ENCODE results near the gene AK4.
"Not testable (repeated sequence)": the region's sequence is repeated elsewhere in the genome, so short reads cannot be mapped to it uniquely, and the experiment has no call there.

Gene AK4

GRCh38 chr1:65129104-65129503 lies 18.9 kb upstream of the AK4 start:
- not testable (repeated sequence) for H3K4me3 ChIP-seq (ENCODE audit: insufficient read depth, low read depth, low read length, poor library complexity, severe bottlenecking); H3K27me3 ChIP-seq (replicated peaks; ENCODE audit: control insufficient read depth, insufficient read depth, low read length, poor library complexity, severe bottlenecking); H3K36me3 ChIP-seq (ENCODE audit: control insufficient read depth, insufficient read depth, low read length); H3K4me1 ChIP-seq (ENCODE audit: control insufficient read depth, insufficient read depth, low read length, poor library complexity, severe bottlenecking); H3K27ac ChIP-seq (ENCODE audit: insufficient read depth, low read length, poor library complexity, severe bottlenecking); H3K9me3 ChIP-seq (ENCODE audit: control insufficient read depth, low read length); DNase-seq

DNA sequence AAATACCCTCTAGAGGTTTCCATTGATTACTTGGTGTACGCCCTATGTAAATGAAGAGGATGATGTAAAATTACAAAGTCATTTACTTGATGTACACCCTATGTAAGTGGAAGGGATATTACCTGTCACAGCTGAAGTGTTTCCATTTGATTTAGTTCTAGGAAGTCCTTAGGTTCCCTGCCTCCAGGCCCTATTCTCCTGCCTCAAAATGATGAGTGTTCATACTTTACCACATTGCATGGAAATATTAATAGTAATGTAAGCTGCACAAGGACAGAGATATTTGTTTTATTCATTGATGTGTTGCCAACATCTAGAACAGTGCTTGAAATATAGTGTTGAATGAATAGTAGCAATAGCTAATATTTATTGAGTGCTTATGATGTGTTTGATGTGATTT lies 9.5 kb upstream of the AK4 start:
- no peak overlapping the region for H3K27ac ChIP-seq (ENCODE audit: insufficient read depth, low read length, poor library complexity, severe bottlenecking)
- no peaks in the 10 kb centered on the region for H3K9me3 ChIP-seq (ENCODE audit: control insufficient read depth, low read length)
- no peaks in the 10 kb centered on the region for H3K4me1 ChIP-seq (ENCODE audit: control insufficient read depth, insufficient read depth, low read length, poor library complexity, severe bottlenecking)
- no peaks in the 10 kb centered on the region for H3K36me3 ChIP-seq (ENCODE audit: control insufficient read depth, insufficient read depth, low read length)
- H3K4me3 ChIP-seq (ENCODE audit: insufficient read depth, low read depth, low read length, poor library complexity, severe bottlenecking), result no peak overlapping the region
- DNase-seq, result no peak
- H3K27me3 ChIP-seq (replicated peaks; ENCODE audit: control insufficient read depth, insufficient read depth, low read length, poor library complexity, severe bottlenecking), result no peaks in the 10 kb centered on the region

GRCh38 chr1:65139793-65140192 lies 8.2 kb upstream of the AK4 start:
- H3K9me3 ChIP-seq (ENCODE audit: control insufficient read depth, low read length); H3K4me3 ChIP-seq (ENCODE audit: insufficient read depth, low read depth, low read length, poor library complexity, severe bottlenecking); H3K27me3 ChIP-seq (replicated peaks; ENCODE audit: control insufficient read depth, insufficient read depth, low read length, poor library complexity, severe bottlenecking); H3K27ac ChIP-seq (ENCODE audit: insufficient read depth, low read length, poor library complexity, severe bottlenecking); DNase-seq; H3K4me1 ChIP-seq (ENCODE audit: control insufficient read depth, insufficient read depth, low read length, poor library complexity, severe bottlenecking); H3K36me3 ChIP-seq (ENCODE audit: control insufficient read depth, insufficient read depth, low read length): not testable (repeated sequence)

DNA sequence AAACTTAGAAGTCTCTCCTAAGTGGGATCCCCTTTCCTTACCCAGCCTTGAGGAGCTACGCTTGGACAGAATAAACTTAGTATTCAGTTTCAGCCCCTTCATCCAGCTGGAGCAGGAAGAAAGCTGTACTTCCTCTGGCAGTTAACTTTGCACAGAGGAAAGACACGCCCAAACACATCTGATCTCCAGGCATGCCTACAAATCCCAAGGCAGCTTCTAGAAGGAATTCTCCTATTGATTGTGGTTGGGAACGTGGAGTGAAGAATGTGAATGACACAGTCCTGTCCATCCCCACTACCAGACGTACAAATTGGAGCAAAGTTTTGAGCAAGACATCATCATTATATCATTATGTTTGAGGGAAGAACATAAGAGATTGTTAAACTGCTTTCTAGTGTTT lies 6.6 kb upstream of the AK4 start:
- Histone ChIP-seq H3K27ac (ENCODE audit: insufficient read depth, low read length, poor library complexity, severe bottlenecking) (no peak overlapping the region), H3K36me3 (ENCODE audit: control insufficient read depth, insufficient read depth, low read length) (no peaks in the 10 kb centered on the region), H3K4me3 (ENCODE audit: insufficient read depth, low read depth, low read length, poor library complexity, severe bottlenecking) (no peak overlapping the region), H3K27me3 (replicated peaks; ENCODE audit: control insufficient read depth, insufficient read depth, low read length, poor library complexity, severe bottlenecking) (no peaks in the 10 kb centered on the region), H3K4me1 (ENCODE audit: control insufficient read depth, insufficient read depth, low read length, poor library complexity, severe bottlenecking) (no peaks in the 10 kb centered on the region), H3K9me3 (ENCODE audit: control insufficient read depth, low read length) (no peaks in the 10 kb centered on the region)
- no peak for DNase-seq

DNA sequence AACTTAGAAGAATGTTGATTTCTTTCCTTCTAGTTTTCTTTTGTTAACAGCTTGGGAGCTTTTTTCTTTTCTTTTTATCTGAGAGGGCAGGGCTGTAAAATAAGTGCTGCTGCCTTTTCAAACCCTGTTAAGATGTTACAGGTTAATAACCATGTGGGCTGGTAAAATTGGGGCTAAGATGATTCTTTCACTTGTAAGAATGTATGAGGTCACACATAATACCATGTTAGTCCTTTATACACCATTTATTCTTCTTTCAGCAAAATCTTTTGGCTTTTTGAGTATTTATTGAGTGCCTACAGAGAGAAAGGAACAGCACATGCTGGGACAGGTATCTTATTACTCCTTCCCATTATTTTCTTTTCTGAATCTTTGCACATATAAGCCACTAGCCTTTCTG lies 6.1 kb upstream of the AK4 start:
- Histone ChIP-seq H3K27me3 (replicated peaks; ENCODE audit: control insufficient read depth, insufficient read depth, low read length, poor library complexity, severe bottlenecking) (no peaks in the 10 kb centered on the region), H3K36me3 (ENCODE audit: control insufficient read depth, insufficient read depth, low read length) (no peaks in the 10 kb centered on the region), H3K27ac (ENCODE audit: insufficient read depth, low read length, poor library complexity, severe bottlenecking) (no peak overlapping the region), H3K4me3 (ENCODE audit: insufficient read depth, low read depth, low read length, poor library complexity, severe bottlenecking) (no peak overlapping the region), H3K4me1 (ENCODE audit: control insufficient read depth, insufficient read depth, low read length, poor library complexity, severe bottlenecking) (no peaks in the 10 kb centered on the region), H3K9me3 (ENCODE audit: control insufficient read depth, low read length) (no peaks in the 10 kb centered on the region)
- no peak for DNase-seq

GRCh38 chr1:65143112-65143658 lies 4.8 kb upstream of the AK4 start:
- DNase-seq; H3K27ac ChIP-seq (ENCODE audit: insufficient read depth, low read length, poor library complexity, severe bottlenecking); H3K9me3 ChIP-seq (ENCODE audit: control insufficient read depth, low read length); H3K27me3 ChIP-seq (replicated peaks; ENCODE audit: control insufficient read depth, insufficient read depth, low read length, poor library complexity, severe bottlenecking); H3K36me3 ChIP-seq (ENCODE audit: control insufficient read depth, insufficient read depth, low read length); H3K4me1 ChIP-seq (ENCODE audit: control insufficient read depth, insufficient read depth, low read length, poor library complexity, severe bottlenecking); H3K4me3 ChIP-seq (ENCODE audit: insufficient read depth, low read depth, low read length, poor library complexity, severe bottlenecking): not testable (repeated sequence)

DNA sequence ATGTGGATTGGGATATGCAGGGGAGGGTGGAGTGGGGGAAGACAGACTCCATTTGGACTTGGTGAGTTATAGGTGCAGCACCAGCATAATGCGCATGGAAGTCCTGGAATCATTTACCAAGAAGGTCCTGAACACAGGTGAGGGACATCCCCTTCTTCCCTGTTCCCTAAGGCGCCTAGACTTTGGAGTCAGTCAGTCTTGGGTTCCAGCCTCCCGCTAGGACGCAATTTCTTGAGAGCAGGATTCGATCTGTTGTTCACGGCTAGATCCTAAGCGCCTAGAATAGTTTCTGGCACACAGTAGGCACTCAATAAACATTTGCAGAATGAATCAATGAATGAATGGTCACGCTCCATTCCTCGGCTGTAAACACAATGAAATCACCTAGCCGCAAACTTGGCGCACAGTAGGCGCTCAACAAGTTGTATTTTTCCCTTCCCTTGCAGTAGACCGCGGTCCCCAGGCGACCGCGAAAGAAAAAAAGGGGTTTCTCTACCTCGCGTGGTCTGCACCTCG lies 1.0 kb upstream of the AK4 start:
- Histone ChIP-seq H3K4me3 (ENCODE audit: insufficient read depth, low read depth, low read length, poor library complexity, severe bottlenecking) (peak overlapping the region; percentile 69), H3K27ac (ENCODE audit: insufficient read depth, low read length, poor library complexity, severe bottlenecking) (no peak overlapping the region), H3K27me3 (replicated peaks; ENCODE audit: control insufficient read depth, insufficient read depth, low read length, poor library complexity, severe bottlenecking) (peaks cover 8% of the 10 kb centered on the region), H3K36me3 (ENCODE audit: control insufficient read depth, insufficient read depth, low read length) (no peaks in the 10 kb centered on the region), H3K4me1 (ENCODE audit: control insufficient read depth, insufficient read depth, low read length, poor library complexity, severe bottlenecking) (peaks cover 3% of the 10 kb centered on the region), H3K9me3 (ENCODE audit: control insufficient read depth, low read length) (no peaks in the 10 kb centered on the region)
- no peak for DNase-seq

DNA sequence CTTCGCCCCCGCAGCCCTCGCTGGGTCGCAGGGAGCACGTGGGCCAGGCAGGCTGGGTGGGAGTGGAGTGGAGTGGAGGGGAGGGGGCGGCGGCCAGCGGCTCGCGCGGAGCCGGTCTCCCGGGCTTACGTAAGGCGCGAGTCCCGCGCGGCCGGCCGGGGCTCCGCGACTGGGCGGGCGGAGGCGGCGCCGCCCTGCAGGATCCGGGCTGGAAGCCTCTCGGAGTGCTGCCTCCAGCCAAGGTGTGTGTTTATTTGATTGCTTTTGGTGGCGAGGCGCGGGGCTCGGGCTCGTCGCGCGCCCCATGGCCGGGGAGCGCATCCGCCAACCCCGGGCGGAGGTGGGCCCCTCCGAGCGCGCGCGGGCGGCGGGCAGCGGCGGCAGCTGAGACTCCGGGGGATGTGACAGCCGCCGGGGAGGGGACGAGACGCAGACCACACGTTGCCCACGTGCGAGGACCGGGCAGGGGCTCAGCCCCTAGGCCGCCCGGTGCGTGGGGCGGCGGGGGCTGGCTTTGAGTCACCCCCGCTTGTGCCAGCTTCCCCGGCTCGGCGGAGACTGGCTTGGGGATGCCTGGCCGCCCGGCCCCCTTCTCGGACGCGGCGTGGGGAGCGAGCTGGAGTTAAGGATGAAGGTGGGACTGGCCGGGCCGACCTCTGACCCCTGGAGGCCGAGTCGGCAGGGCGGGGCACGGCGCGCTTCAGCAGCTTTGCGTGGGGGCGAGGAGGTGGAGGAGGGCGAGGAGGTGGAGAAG lies 402 bp upstream of the AK4 start:
- H3K36me3 ChIP-seq (ENCODE audit: control insufficient read depth, insufficient read depth, low read length), result no peaks in the 10 kb centered on the region
- no peak for DNase-seq
- H3K4me1 ChIP-seq (ENCODE audit: control insufficient read depth, insufficient read depth, low read length, poor library complexity, severe bottlenecking), result peaks cover 3% of the 10 kb centered on the region
- peaks cover 8% of the 10 kb centered on the region for H3K27me3 ChIP-seq (replicated peaks; ENCODE audit: control insufficient read depth, insufficient read depth, low read length, poor library complexity, severe bottlenecking)
- H3K27ac ChIP-seq (ENCODE audit: insufficient read depth, low read length, poor library complexity, severe bottlenecking), result no peak overlapping the region
- H3K9me3 ChIP-seq (ENCODE audit: control insufficient read depth, low read length), result no peaks in the 10 kb centered on the region
- H3K4me3 ChIP-seq (ENCODE audit: insufficient read depth, low read depth, low read length, poor library complexity, severe bottlenecking), result peak overlapping the region; percentile 69

DNA sequence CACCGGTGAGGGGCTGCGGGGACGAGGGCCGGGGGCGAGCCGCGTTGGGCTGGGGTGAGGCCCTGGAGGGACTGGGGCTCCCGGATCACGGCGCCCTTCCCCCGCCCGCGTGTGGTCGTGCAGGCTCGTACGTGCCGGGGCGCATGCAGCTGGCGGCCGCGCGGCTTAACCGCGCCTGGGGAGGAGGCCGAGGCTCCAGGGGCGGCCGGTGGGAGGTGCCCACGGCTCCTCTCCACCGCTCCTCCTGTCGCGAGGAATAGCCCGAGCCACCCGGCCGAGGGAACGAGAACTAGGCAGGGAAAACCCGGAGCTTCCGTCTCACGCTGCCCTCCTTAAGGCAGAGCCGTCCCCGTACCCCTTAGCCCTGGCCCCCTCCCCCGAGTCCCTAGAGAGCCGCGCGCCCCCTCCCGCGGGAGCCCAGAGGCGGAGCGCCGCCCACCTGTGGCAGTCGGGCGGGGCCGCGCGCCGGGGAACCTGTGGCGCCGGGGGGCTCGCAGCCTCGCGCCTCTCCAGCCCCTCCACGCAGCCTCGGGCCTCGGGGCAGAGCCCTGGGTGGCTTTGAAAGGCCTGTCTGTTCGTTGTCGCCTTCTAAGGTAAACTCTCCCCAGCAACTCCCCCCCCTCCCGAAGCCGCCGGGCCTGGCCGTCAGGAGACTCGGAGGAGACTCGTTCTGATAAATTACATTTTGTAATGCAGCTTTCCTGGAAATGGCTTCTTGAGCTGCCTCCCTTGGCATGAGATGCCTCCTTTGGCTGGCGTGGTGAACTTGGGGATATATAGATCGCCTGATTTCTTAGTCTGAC lies 746 bp downstream of the AK4 start:
- H3K4me3 ChIP-seq (ENCODE audit: insufficient read depth, low read depth, low read length, poor library complexity, severe bottlenecking), result peak overlapping the region; percentile 69
- H3K4me1 ChIP-seq (ENCODE audit: control insufficient read depth, insufficient read depth, low read length, poor library complexity, severe bottlenecking), result peaks cover 3% of the 10 kb centered on the region

More for the DNA sequence above, 746 bp downstream of the AK4 start:
- Histone ChIP-seq H3K27me3 (replicated peaks; ENCODE audit: control insufficient read depth, insufficient read depth, low read length, poor library complexity, severe bottlenecking) (peaks cover 8% of the 10 kb centered on the region), H3K27ac (ENCODE audit: insufficient read depth, low read length, poor library complexity, severe bottlenecking) (no peak overlapping the region), H3K9me3 (ENCODE audit: control insufficient read depth, low read length) (no peaks in the 10 kb centered on the region), H3K36me3 (ENCODE audit: control insufficient read depth, insufficient read depth, low read length) (no peaks in the 10 kb centered on the region)
- DNase-seq, result no peak
